Caco-2 (cell line): ENCODE results near the gene TLE3. TPM values are rescaled to one million over a fixed set of nuclear protein-coding genes. Genes with fewer than 3 reads are reported as not detected.

ENCODE experiments used
- BruUV-seq: library from RNA; stranded (reverse); fragments of 400-500 nt; replicated peaks from 2 replicates; lab custom pipeline; 2021; lab: Mats Ljungman, UMichigan
- CTCF ChIA-PET: fragments of 300-600 bp; sonication (Branson Sonifier 250); formaldehyde crosslinking; loops from one replicate; lab custom pipeline; 2022; ENCODE audit warnings: antibody characterized with exemption; lab: Charles Lee
- POLR2A ChIA-PET: fragments of 300-600 bp; sonication (Branson Sonifier 250); formaldehyde crosslinking; loops from one replicate; lab custom pipeline; 2022; ENCODE audit warnings: antibody characterized with exemption; lab: Charles Lee
- DNase-seq, 2 experiments: peaks; one replicate each; pipeline versions ENCODE4 v3.0.0 to v3.0.0-alpha.2; 2020 to 2022
- H3K27me3 ChIP-seq: replicated peaks from 2 replicates; pipeline ENCODE4 v1.6.0; 2011; ENCODE audit warnings: low read length; ENCODE audit not compliant: control insufficient read depth, insufficient read depth
- H3K36me3 ChIP-seq: 2 replicates; pipeline ENCODE4 v1.5.1; 2011; ENCODE audit warnings: low read length; ENCODE audit not compliant: control insufficient read depth, insufficient read depth
- H3K4me1 ChIP-seq: fragments of 250-450 bp; sonication (Bioruptor Pico); 2 replicates; pipeline ENCODE4 v1.5.1; 2020; ENCODE audit warnings: mild to moderate bottlenecking
- H3K4me3 ChIP-seq: 2 replicates; pipeline ENCODE4 v1.5.1; 2011; ENCODE audit warnings: low read depth, mild to moderate bottlenecking, control low read depth, low read length
- H3K9me3 ChIP-seq: fragments of 250-450 bp; sonication (Bioruptor Pico); 2 replicates; pipeline ENCODE4 v1.5.1; 2020; ENCODE audit warnings: mild to moderate bottlenecking, moderate library complexity
- H3K27ac Mint-ChIP-seq: one replicate; pipeline ENCODE4 v1.8.0; 2022; ENCODE audit warnings: mixed read lengths; ENCODE audit not compliant: unreplicated experiment
- H3K27me3 Mint-ChIP-seq: one replicate; pipeline ENCODE4 v1.8.0; 2022; ENCODE audit warnings: mixed read lengths; ENCODE audit not compliant: insufficient read depth, unreplicated experiment
- H3K36me3 Mint-ChIP-seq: one replicate; pipeline ENCODE4 v1.8.0; 2022; ENCODE audit warnings: mild to moderate bottlenecking, mixed read lengths; ENCODE audit not compliant: insufficient read depth, unreplicated experiment
- H3K4me1 Mint-ChIP-seq: one replicate; pipeline ENCODE4 v1.8.0; 2022; ENCODE audit warnings: low read depth, mixed read lengths; ENCODE audit not compliant: unreplicated experiment
- H3K4me3 Mint-ChIP-seq: one replicate; pipeline ENCODE4 v1.8.0; 2022; ENCODE audit warnings: mild to moderate bottlenecking, moderate library complexity, mixed read lengths; ENCODE audit not compliant: unreplicated experiment
- H3K9me3 Mint-ChIP-seq: one replicate; pipeline ENCODE4 v1.8.0; 2022; ENCODE audit warnings: mixed read lengths; ENCODE audit not compliant: unreplicated experiment
- CTCF ChIP-seq, 2 experiments: fragments of 200-600 bp in 1 of 2; IDR thresholded peaks; 1 replicate in 1 of 2; 2 replicates in 1 of 2; pipeline versions ENCODE4 v1.5.1 to v1.8.0; 2011 to 2022; ENCODE audit warnings: antibody characterized with exemption in 1 of 2, control low read depth in 1 of 2, inconsistent platforms in 1 of 2, low read depth in 1 of 2, low read length in 1 of 2, mild to moderate bottlenecking in 1 of 2, moderate library complexity in 1 of 2; ENCODE audit not compliant: insufficient read depth in 1 of 2, severe bottlenecking in 1 of 2, unreplicated experiment in 1 of 2
- intact Hi-C: fragments of 100-400 bp; cut with micrococcal nuclease; formaldehyde crosslinking; loops from one replicate; pipeline ENCODE4 v1.10.0; 2022; ENCODE audit not compliant: unreplicated experiment
- total RNA-seq: library from RNA; stranded (reverse); gene quantifications from 2 replicates; pipeline ENCODE4 v1.2.3, GENCODE V29; 2022

TLE3 gene
- total RNA-seq, 1 experiment from 2014 or later: 105 TPM

DNA sequence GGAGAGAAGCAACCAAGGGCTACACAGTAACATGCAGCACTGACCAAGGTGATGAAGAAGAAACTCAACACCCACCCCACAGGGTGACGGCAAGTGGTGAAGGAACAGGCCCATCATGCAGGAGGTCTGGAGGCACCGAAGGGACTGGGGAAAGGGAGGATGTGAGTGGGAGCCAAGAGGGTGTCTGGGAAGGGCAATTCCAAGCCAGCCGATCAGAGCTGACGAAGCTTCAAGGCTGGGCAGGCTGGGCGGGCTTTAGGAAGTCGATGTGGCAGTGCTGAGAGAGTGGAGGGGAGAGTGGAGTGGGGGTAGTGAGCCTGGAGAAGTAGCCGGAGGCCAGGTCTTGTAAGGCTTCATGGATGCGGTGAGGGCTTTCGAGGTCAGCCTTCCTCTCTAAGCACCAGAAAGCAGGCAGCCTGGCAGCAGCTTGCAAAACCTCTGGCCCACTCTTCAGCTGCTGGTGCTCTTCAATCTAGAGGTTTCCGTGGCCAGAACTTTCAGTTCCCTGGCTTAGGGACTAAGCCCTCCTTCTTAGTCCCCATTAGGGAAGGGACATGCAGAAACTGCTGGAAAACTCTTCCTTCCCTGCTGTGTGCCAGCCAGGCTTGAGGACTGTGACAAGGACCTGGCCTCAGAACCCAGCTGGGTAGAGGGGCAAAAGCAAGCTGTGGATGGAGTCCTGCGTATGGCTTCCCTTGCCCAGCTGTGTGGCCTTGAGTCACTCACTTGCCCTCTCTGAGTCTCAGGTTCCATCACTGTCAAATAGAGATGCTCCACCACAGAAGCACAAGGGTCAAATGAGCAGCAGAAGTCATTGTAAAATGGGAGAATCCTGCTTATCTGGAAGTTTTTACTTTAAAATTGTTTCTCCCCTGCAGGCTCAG is 72.1 kb downstream of the TLE3 start:
- Mint-ChIP-seq H3K4me3 (no peak overlapping the region), H3K4me1 (no peaks in the 10 kb centered on the region), H3K27me3 (no peaks in the 10 kb centered on the region), H3K27ac (no peak overlapping the region), H3K9me3 (no peaks in the 10 kb centered on the region), H3K36me3 (no peaks in the 10 kb centered on the region)
- ChIA-PET CTCF (no interaction called here), POLR2A (no interaction called here)
- H3K4me3 ChIP-seq: no peak overlapping the region
- no peaks in the 10 kb centered on the region for H3K9me3 ChIP-seq
- H3K27me3 ChIP-seq: no peaks in the 10 kb centered on the region; the same call in 1 of the 2 replicates
- intact Hi-C loops: no loop called here
- no peaks in the 10 kb centered on the region for H3K4me1 ChIP-seq
- TF ChIP-seq CTCF (IDR thresholded peaks at IDR 0.05; ENCODE audit: insufficient read depth in 1 of 2, low read depth in 1 of 2, low read length in 1 of 2, severe bottlenecking in 1 of 2, unreplicated experiment in 1 of 2): no peak
- no peaks in the 10 kb centered on the region for H3K36me3 ChIP-seq
- no TSS peak for BruUV-seq
- no peak for DNase-seq

DNA sequence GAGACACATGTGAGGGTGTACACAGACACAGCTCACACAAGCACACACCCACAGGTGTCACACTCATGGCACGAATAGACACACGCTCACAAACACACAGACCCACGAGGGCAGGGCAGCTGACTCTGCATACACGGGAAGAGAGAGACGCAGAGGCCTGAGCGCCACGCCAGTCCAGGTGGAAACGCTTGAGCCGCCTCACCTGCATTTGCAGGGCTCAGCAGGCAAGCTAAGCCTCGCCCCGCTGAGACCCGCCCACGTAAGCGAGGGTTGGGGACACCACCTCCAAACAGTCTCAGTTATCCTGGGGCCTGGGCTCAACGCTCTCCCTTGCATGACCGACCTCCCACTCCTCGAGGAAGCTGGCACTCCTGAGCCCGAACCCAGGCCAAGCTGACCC is 73.2 kb downstream of the TLE3 start:
- DNase-seq: no peak
- no peaks in the 10 kb centered on the region for H3K9me3 ChIP-seq
- H3K27me3 ChIP-seq: no peaks in the 10 kb centered on the region; the same call in 1 of the 2 replicates
- no TSS peak for BruUV-seq
- H3K27ac Mint-ChIP-seq: no peak overlapping the region
- intact Hi-C loops: no loop called here
- no peak overlapping the region for H3K4me3 Mint-ChIP-seq
- H3K9me3 Mint-ChIP-seq: no peaks in the 10 kb centered on the region
- no peaks in the 10 kb centered on the region for H3K36me3 Mint-ChIP-seq
- no peaks in the 10 kb centered on the region for H3K36me3 ChIP-seq
- ChIA-PET CTCF (no interaction called here), POLR2A (no interaction called here)
- H3K27me3 Mint-ChIP-seq: no peaks in the 10 kb centered on the region
- H3K4me1 ChIP-seq: no peaks in the 10 kb centered on the region
- no peak overlapping the region for H3K4me3 ChIP-seq
- no peaks in the 10 kb centered on the region for H3K4me1 Mint-ChIP-seq
- no peak for TF ChIP-seq CTCF (IDR thresholded peaks at IDR 0.05; ENCODE audit: insufficient read depth in 1 of 2, low read depth in 1 of 2, low read length in 1 of 2, severe bottlenecking in 1 of 2, unreplicated experiment in 1 of 2)

DNA sequence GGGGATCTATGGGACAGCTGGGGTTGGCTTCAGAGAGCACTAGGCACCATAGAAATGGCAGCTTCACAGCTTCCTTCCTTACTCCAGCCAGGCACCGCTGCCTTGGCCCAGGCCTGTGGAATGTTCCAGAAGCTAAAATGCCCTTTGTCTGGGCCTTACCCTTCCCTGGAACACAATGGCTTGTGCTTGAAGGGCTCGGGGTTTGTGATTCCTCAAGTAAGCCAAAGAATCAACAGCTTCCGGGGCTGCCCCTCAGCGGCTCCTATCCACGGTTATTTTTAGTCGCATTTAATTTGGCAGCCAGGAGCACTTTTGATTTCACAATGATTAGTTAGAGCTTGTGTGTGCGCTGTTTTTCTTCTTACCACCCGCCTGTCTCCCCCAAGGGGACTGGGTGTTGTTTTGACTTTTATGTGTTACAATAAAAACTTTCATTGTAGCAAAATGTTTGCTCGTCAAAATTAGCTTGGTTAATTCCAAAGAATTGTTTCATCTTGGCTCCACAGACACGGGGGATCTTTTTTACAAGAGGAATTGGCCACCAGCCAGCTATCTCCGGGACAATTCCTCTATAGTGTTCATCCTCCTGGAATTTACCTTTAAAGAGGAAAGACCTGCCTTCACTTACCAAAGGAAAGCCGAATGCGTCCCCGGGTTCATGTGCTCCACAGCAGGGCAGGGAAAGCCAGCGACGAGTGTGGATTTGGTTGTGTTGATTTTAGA is 73.8 kb downstream of the TLE3 start:
- intact Hi-C loops: no loop called here
- no peaks in the 10 kb centered on the region for H3K36me3 Mint-ChIP-seq

More for the DNA sequence above, 73.8 kb downstream of the TLE3 start:
- POLR2A ChIA-PET: no interaction called here
- no TSS peak for BruUV-seq
- DNase-seq: no peak
- no peak for TF ChIP-seq CTCF (IDR thresholded peaks at IDR 0.05; ENCODE audit: insufficient read depth in 1 of 2, low read depth in 1 of 2, low read length in 1 of 2, severe bottlenecking in 1 of 2, unreplicated experiment in 1 of 2)
- H3K9me3 ChIP-seq: no peaks in the 10 kb centered on the region
- no peaks in the 10 kb centered on the region; the same call in 1 of the 2 replicates for H3K27me3 ChIP-seq
- no peaks in the 10 kb centered on the region for H3K4me1 ChIP-seq
- CTCF ChIA-PET: no interaction called here
- Mint-ChIP-seq H3K9me3 (no peaks in the 10 kb centered on the region), H3K4me3 (no peak overlapping the region), H3K27me3 (no peaks in the 10 kb centered on the region), H3K4me1 (no peaks in the 10 kb centered on the region), H3K27ac (no peak overlapping the region)
- H3K4me3 ChIP-seq: no peak overlapping the region
- no peaks in the 10 kb centered on the region for H3K36me3 ChIP-seq
